NCI-H1436 (cell line): ENCODE data around the gene CRPPA.
"Not testable (repeated sequence)": the region's sequence is repeated elsewhere in the genome, so short reads cannot be mapped to it uniquely, and the experiment has no call there.

Source experiments
- DNase-seq: peaks from one replicate; lab custom pipeline; 2025; lab: John Stamatoyannopoulos, UW

The CRPPA gene

DNA sequence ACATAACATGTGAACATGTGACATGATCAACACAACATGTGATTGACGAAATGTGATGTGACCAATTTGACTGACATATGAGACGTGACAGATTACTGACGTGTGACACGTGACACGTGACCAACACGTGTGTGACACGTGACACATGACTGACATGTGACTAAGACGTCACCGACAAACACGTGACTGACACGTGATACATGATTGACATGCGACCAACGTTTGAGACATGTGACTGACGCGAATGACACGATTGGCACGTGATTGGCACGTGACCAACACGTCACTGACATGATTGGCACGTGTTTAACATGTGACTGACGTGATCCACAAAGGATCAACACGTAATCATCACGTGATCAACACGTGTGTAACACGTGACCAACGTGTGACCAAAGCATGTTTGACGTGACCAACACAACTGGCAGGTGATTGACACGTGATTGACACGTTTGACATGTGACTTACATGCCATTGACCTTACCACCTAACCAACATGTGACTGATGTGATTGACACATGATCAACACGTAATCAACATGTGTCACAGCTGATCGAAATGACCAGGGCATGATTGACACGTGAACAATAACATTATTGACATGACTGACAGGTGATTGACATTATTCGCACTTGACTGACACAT is 23.7 kb downstream of the CRPPA start:
- no peak for DNase-seq

DNA sequence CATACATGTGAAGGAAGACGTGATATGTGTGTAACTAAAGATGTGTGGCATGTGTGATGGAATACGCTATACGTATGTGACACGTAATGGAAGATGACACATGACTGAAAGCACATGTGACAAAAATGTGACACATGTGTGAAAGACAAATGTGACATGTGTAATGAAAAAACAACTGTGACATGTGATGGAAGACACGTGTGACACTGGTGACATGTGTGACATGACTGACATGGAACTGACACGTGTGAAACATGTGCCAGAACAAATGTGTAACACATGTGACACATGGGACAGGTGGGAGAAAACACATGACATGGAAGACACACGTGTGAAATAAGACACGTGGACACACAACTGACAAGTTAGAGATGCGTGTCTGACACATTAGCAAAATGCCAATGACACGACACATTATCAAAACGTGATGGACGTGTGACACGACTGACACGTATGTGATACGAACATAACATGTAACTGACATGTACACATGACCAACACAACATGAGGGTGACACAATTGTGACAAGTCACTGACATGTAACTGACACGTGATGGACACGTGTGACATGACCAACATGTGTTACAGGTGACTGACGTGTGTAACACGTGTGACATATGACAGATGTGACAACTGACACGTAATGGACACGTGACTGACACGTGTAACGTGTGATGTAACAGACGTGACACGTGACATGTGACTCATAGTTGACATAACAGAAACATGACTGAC is 24.4 kb downstream of the CRPPA start:
- DNase-seq = no peak

DNA sequence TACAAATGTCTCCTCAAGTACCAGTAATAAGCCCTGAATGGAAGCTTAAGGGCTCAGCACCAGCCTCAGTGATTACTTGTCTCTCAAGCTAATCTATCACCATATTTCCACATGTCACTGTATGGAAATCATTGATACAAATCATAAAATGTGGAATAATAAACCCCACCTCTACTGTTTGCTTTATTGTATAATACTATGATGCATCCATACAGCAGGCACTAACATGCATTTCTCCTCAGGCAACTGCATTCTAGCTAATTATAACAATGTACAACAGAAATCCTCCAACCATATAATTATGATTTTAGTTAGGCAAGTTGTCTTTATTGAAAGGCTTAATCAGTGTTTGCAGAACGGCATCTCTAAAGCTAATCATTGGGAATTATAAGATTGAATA is 26.2 kb downstream of the CRPPA start:
- DNase-seq = no peak

DNA sequence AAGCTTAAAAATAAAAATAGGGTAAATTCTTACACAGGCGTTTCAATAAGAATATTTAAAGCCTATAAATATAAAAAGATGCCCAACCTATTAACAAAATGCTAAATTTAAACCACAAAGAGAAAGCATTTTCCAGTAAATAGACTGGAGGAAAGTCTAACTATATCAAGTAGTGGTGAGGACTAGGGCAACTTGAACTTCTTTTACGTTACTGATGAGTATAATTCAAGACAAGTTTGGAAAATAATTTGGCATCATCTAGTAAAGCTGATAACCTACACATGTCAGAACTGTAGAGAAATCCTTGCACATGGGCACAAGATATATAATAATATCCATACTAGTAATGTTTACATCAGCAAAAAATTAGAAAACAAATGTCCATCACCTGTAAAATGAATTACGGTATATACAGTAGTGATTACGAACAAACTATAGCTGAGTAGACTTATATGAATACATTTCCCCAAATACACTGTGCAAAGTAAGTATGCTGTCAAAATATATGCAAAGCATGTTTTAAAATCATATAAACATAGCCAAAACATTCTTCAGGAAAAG is 27.4 kb downstream of the CRPPA start:
- DNase-seq = no peak

DNA sequence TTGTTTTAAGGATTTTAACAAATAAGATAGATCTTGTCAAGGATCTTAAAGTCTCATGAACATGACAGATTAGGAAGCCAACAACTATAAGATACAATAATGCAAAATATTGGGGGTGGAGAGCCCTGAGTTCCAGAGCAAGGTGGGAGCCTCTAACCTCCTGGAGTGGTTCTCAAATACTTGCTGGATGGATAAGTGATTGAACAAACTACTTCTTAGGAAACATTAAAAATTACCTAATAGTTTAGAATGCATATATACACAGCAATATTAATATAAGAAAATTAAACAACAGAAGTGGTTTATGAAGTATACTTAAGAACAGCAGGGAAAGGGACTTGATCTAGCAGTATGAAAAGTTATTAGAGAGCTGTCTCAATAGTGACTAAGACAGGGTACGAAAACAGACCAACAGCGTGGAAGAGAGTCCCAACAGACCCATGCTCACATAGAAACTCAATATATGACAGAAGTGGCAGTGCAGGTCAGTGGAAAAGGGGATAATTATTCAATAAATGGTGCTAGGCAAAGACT is 28.3 kb downstream of the CRPPA start:
- DNase-seq = no peak

DNA sequence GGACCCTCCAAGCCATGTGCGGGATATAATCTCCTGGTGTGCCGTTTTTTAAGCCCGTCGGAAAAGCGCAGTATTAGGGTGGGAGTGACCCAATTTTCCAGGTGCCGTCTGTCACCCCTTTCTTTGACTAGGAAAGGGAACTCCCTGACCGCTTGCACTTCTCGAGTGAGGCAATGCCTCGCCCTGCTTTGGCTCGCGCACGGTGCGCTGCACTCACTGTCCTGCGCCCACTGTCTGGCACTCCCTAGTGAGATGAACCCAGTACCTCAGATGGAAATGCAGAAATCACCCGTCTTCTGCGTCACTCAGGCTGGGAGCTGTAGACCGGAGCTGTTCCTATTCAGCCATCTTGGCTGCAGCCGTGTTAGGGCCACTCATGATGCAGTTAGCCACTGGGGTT is 37.6 kb downstream of the CRPPA start:
- DNase-seq = not testable (repeated sequence)

DNA sequence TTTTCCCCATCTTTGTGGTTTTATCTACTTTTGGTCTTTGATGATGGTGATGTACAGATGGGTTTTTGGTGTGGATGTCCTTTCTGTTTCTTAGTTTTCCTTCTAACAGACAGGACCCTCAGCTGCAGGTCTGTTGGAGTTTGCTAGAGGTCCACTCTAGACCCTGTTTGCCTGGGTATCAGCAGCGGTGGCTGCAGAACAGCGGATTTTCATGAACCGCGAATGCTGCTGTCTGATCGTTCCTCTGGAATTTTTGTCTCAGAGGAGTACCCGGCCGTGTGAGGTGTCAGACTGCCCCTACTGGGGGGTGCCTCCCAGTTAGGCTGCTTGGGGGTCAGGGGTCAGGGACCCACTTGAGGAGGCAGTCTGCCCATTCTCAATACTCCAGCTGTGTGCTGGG is 38.2 kb downstream of the CRPPA start:
- DNase-seq = not testable (repeated sequence)
